Measurements from ENCODE around the gene ZNF697.
"Not testable (repeated sequence)": the region's sequence is repeated elsewhere in the genome, so short reads cannot be mapped to it uniquely, and the experiment has no call there.

ZNF697 gene

DNA sequence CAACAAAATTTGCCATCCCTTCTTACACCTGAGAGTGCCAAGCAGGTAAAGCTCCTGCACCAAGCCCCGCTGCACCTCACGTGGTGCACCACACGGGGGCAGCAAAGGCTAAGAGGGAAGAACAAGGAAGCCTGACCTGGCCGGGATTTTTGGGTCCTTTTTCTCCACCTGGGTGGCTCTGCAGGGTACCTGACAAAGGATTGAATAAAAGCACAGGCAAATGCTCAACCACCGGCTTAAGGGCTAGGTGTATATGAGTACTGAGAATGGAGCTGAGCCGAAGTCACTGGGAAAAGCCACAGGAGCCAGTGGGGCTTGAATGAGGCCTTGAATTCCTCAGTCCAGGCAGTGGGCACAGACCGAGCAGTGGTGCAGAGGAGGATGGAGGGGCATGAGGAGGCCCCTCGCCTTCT, 36.4 kb downstream of the ZNF697 start:
- no peaks in the 10 kb centered on the region for H3K36me3 ChIP-seq (ENCODE audit: control insufficient read depth, insufficient read depth, low read length, severe bottlenecking)

GRCh38 chr1:119608816-119609215, 39.2 kb downstream of the ZNF697 start:
- DNase-seq (ENCODE audit: low read depth); H3K36me3 ChIP-seq (ENCODE audit: control insufficient read depth, insufficient read depth, low read length, severe bottlenecking); H3K9ac ChIP-seq (ENCODE audit: low read length); H3K4me1 ChIP-seq (ENCODE audit: control insufficient read depth, insufficient read depth, low read length); H3K9me3 ChIP-seq (ENCODE audit: control insufficient read depth, low read length); H3K4me3 ChIP-seq (ENCODE audit: low read length): not testable (repeated sequence)
- peaks cover 22% of the 10 kb centered on the region for H3K27me3 ChIP-seq (replicated peaks; ENCODE audit: control insufficient read depth, insufficient read depth, low read length)

More for the DNA sequence above, 36.4 kb downstream of the ZNF697 start:
- Histone ChIP-seq H3K4me3 (ENCODE audit: low read length) (no peak overlapping the region), H3K9me3 (ENCODE audit: control insufficient read depth, low read length) (no peaks in the 10 kb centered on the region), H3K27me3 (replicated peaks; ENCODE audit: control insufficient read depth, insufficient read depth, low read length) (peaks cover 13% of the 10 kb centered on the region), H3K4me1 (ENCODE audit: control insufficient read depth, insufficient read depth, low read length) (no peaks in the 10 kb centered on the region), H3K9ac (ENCODE audit: low read length) (no peak overlapping the region)
- peak; percentile 72 for DNase-seq (ENCODE audit: low read depth)

- H3K9me3 ChIP-seq (ENCODE audit: control insufficient read depth, low read length); H3K4me1 ChIP-seq (ENCODE audit: control insufficient read depth, insufficient read depth, low read length); DNase-seq (ENCODE audit: low read depth); H3K9ac ChIP-seq (ENCODE audit: low read length); H3K36me3 ChIP-seq (ENCODE audit: control insufficient read depth, insufficient read depth, low read length, severe bottlenecking); H3K4me3 ChIP-seq (ENCODE audit: low read length): not testable (repeated sequence)
- H3K27me3 ChIP-seq (replicated peaks; ENCODE audit: control insufficient read depth, insufficient read depth, low read length), result peaks cover 22% of the 10 kb centered on the region
These were observed 40.8 kb downstream of the ZNF697 start for GRCh38 chr1:119607087-119607807.

GRCh38 chr1:119606394-119606793, 41.7 kb downstream of the ZNF697 start:
- Histone ChIP-seq H3K4me3 (ENCODE audit: low read length) (no peak overlapping the region), H3K36me3 (ENCODE audit: control insufficient read depth, insufficient read depth, low read length, severe bottlenecking) (no peaks in the 10 kb centered on the region), H3K4me1 (ENCODE audit: control insufficient read depth, insufficient read depth, low read length) (peaks cover 4% of the 10 kb centered on the region), H3K9me3 (ENCODE audit: control insufficient read depth, low read length) (no peaks in the 10 kb centered on the region), H3K9ac (ENCODE audit: low read length) (no peak overlapping the region), H3K27me3 (replicated peaks; ENCODE audit: control insufficient read depth, insufficient read depth, low read length) (peaks cover 21% of the 10 kb centered on the region)
- DNase-seq (ENCODE audit: low read depth), result no peak

DNA sequence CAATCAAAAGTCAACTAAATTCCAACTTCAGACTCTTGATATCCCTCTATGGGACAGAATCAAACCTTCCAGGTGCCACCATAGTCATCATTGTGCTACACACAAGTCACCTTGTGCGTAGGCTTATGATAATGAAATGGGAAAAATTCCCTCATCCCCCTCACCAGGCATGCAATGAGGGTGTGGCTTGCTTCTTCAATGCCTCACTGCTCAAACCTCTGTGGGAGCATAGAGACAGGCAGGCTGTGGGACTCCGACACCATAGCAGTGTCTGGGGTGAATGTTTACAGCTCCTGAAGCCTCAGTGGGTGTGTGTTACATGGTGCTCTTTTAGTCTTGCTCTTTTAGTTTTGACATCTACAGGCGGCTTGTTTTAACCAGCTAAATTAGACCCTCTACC, 42.4 kb downstream of the ZNF697 start:
- H3K36me3 ChIP-seq (ENCODE audit: control insufficient read depth, insufficient read depth, low read length, severe bottlenecking), result no peaks in the 10 kb centered on the region
- no peak for DNase-seq (ENCODE audit: low read depth)

DNA sequence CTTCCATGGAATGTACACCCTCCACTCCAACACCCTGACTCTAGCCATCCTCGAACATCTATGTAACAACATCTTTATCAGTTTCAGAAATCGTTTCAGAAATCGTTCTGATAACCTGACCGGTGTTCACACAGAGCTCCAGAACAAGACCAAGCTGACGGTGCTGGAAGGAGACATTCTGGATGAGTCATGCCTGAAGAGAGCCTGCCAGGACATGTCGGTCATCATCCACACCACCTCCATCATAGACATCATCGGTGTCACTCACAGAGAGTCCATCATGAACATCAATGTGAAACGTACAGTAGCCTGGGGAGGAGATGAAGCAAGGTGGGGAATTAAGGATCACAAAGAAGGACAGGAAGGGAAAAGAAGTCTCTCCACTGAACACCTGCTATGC, 43.0 kb downstream of the ZNF697 start:
- H3K9ac ChIP-seq (ENCODE audit: low read length); H3K36me3 ChIP-seq (ENCODE audit: control insufficient read depth, insufficient read depth, low read length, severe bottlenecking); H3K4me1 ChIP-seq (ENCODE audit: control insufficient read depth, insufficient read depth, low read length); H3K4me3 ChIP-seq (ENCODE audit: low read length); H3K9me3 ChIP-seq (ENCODE audit: control insufficient read depth, low read length); DNase-seq (ENCODE audit: low read depth): not testable (repeated sequence)
- peaks cover 12% of the 10 kb centered on the region for H3K27me3 ChIP-seq (replicated peaks; ENCODE audit: control insufficient read depth, insufficient read depth, low read length)

More for the DNA sequence above, 42.4 kb downstream of the ZNF697 start:
- Histone ChIP-seq H3K4me1 (ENCODE audit: control insufficient read depth, insufficient read depth, low read length) (peaks cover 4% of the 10 kb centered on the region), H3K27me3 (replicated peaks; ENCODE audit: control insufficient read depth, insufficient read depth, low read length) (peaks cover 14% of the 10 kb centered on the region), H3K9ac (ENCODE audit: low read length) (no peak overlapping the region), H3K9me3 (ENCODE audit: control insufficient read depth, low read length) (no peaks in the 10 kb centered on the region), H3K4me3 (ENCODE audit: low read length) (no peak overlapping the region)

DNA sequence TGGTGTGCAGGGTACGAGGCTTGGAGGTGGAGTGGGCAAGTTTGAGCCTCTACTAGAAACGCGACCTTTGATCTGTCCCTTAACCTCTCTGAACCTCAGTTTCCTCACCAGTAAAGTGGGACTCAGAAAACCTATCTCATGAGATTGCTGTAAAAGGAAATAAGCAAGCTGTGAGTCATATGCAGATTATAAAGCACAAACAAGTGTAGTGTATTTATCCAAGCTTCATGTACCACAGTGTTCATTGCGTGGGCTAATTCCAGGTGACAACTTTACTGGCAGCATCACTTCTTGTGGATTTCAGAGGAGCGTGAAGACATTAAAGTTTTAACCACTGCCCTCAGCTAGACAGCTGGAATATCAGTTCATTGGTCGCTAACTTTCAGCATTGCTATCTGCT, 44.4 kb downstream of the ZNF697 start:
- no peak overlapping the region for H3K9ac ChIP-seq (ENCODE audit: low read length)
- DNase-seq (ENCODE audit: low read depth), result no peak
- H3K9me3 ChIP-seq (ENCODE audit: control insufficient read depth, low read length), result no peaks in the 10 kb centered on the region
- no peaks in the 10 kb centered on the region for H3K36me3 ChIP-seq (ENCODE audit: control insufficient read depth, insufficient read depth, low read length, severe bottlenecking)
- H3K4me3 ChIP-seq (ENCODE audit: low read length), result no peak overlapping the region
- H3K4me1 ChIP-seq (ENCODE audit: control insufficient read depth, insufficient read depth, low read length), result peaks cover 4% of the 10 kb centered on the region
- H3K27me3 ChIP-seq (replicated peaks; ENCODE audit: control insufficient read depth, insufficient read depth, low read length), result peaks cover 10% of the 10 kb centered on the region

DNA sequence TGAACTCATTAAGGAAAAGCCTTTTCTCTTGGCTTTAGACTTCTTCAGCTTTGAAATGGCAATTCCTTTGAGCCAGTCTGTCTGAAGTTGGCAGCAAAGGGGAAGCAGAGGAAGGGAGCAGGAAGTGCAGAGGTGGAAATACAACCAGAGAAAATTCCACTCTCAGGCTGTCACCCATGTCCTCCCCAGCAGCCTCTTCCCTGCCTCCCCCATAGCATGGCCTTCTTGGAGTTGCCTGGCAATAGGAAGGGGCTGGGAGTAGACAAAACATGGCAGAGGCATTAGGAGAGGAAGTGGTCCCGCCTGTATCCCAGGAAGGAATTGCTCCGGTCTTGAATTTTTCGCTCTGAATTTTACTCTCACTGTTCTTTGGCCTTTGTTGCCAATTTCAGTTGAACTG, 44.8 kb downstream of the ZNF697 start:
- H3K27me3 ChIP-seq (replicated peaks; ENCODE audit: control insufficient read depth, insufficient read depth, low read length); H3K4me3 ChIP-seq (ENCODE audit: low read length); H3K4me1 ChIP-seq (ENCODE audit: control insufficient read depth, insufficient read depth, low read length); H3K9ac ChIP-seq (ENCODE audit: low read length); H3K36me3 ChIP-seq (ENCODE audit: control insufficient read depth, insufficient read depth, low read length, severe bottlenecking); H3K9me3 ChIP-seq (ENCODE audit: control insufficient read depth, low read length); DNase-seq (ENCODE audit: low read depth): not testable (repeated sequence)

GRCh38 chr1:119602789-119603188, 45.3 kb downstream of the ZNF697 start:
- not testable (repeated sequence) for H3K36me3 ChIP-seq (ENCODE audit: control insufficient read depth, insufficient read depth, low read length, severe bottlenecking); H3K27me3 ChIP-seq (replicated peaks; ENCODE audit: control insufficient read depth, insufficient read depth, low read length); H3K4me1 ChIP-seq (ENCODE audit: control insufficient read depth, insufficient read depth, low read length); H3K4me3 ChIP-seq (ENCODE audit: low read length); DNase-seq (ENCODE audit: low read depth); H3K9ac ChIP-seq (ENCODE audit: low read length); H3K9me3 ChIP-seq (ENCODE audit: control insufficient read depth, low read length)

DNA sequence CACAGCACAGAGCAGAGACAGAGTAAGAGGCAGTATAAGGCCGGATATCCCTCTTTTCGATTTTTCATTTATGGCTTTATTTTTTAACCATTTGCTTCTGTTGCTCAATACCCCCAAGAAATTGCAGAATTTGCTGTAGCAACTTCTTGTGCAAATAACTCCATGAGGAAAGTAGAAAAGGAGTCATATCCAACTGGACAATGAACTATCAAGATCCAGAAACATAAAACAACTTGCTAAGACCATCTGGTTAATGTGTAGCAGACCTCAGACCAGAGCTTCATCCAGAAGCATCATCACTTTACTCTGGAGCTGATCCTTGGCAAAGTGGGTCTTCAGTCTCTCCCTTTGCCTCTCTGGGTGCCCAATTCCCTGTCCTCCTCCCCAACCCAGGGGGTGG, 45.9 kb downstream of the ZNF697 start:
- H3K4me1 ChIP-seq (ENCODE audit: control insufficient read depth, insufficient read depth, low read length), result peaks cover 4% of the 10 kb centered on the region
- no peak overlapping the region for H3K9ac ChIP-seq (ENCODE audit: low read length)
- H3K9me3 ChIP-seq (ENCODE audit: control insufficient read depth, low read length), result no peaks in the 10 kb centered on the region
- no peaks in the 10 kb centered on the region for H3K36me3 ChIP-seq (ENCODE audit: control insufficient read depth, insufficient read depth, low read length, severe bottlenecking)
- DNase-seq (ENCODE audit: low read depth), result no peak
- no peak overlapping the region for H3K4me3 ChIP-seq (ENCODE audit: low read length)
- H3K27me3 ChIP-seq (replicated peaks; ENCODE audit: control insufficient read depth, insufficient read depth, low read length), result peaks cover 10% of the 10 kb centered on the region

- no peak overlapping the region for H3K4me3 ChIP-seq (ENCODE audit: low read length)
- no peak overlapping the region for H3K9ac ChIP-seq (ENCODE audit: low read length)
- no peak for DNase-seq (ENCODE audit: low read depth)
- H3K9me3 ChIP-seq (ENCODE audit: control insufficient read depth, low read length), result no peaks in the 10 kb centered on the region
- H3K36me3 ChIP-seq (ENCODE audit: control insufficient read depth, insufficient read depth, low read length, severe bottlenecking), result no peaks in the 10 kb centered on the region
- peaks cover 4% of the 10 kb centered on the region for H3K27me3 ChIP-seq (replicated peaks; ENCODE audit: control insufficient read depth, insufficient read depth, low read length)
- H3K4me1 ChIP-seq (ENCODE audit: control insufficient read depth, insufficient read depth, low read length), result peaks cover 4% of the 10 kb centered on the region
These were observed 47.1 kb downstream of the ZNF697 start for GRCh38 chr1:119600976-119601375.

DNA sequence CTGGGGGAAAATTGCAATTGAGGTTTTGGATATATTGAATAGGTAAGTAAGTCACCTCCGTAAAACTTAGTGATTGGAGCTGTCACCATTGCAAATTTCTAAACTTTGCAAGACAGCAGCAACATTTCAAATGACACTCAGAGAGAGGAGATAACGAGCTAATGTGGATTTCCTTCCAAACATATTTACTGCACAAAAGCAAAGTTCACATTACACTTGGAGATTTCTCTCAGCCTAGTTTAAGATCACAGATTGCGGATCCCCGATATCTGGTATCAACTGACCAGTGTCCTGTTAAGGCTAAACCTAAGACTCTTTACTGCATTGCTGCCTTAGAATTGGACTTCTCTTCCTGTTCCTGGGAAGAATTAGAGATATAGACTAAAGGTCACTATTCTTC, 47.5 kb downstream of the ZNF697 start:
- peaks cover 4% of the 10 kb centered on the region for H3K4me1 ChIP-seq (ENCODE audit: control insufficient read depth, insufficient read depth, low read length)
- H3K9me3 ChIP-seq (ENCODE audit: control insufficient read depth, low read length), result no peaks in the 10 kb centered on the region
- no peak overlapping the region for H3K9ac ChIP-seq (ENCODE audit: low read length)
- DNase-seq (ENCODE audit: low read depth), result no peak
- no peak overlapping the region for H3K4me3 ChIP-seq (ENCODE audit: low read length)
- H3K36me3 ChIP-seq (ENCODE audit: control insufficient read depth, insufficient read depth, low read length, severe bottlenecking), result no peaks in the 10 kb centered on the region
- H3K27me3 ChIP-seq (replicated peaks; ENCODE audit: control insufficient read depth, insufficient read depth, low read length), result peaks cover 1% of the 10 kb centered on the region

Measured in adipocyte (in vitro differentiated cells).